ENCODE data around the gene PPP2R2B. TPM values are rescaled to one million over a fixed set of nuclear protein-coding genes. Genes with fewer than 3 reads are reported as not detected.

Gene PPP2R2B
- total and polyA plus RNA-seq, 2 of the 4 experiments (the other 2 are of a cell fraction): not detected

- H3K56ac ChIP-seq (ENCODE audit: extremely low read depth, insufficient read depth, low read length): no peak overlapping the region
- no peak overlapping the region for H2AFZ ChIP-seq (replicated peaks; ENCODE audit: low read length, poor library complexity)
- H3K36me3 ChIP-seq (ENCODE audit: control insufficient read depth, insufficient read depth, low read length): no peaks in the 10 kb centered on the region
- no peak overlapping the region for H2AK5ac ChIP-seq (ENCODE audit: low read depth, low read length)
- POLR2A ChIA-PET (ENCODE audit: unreplicated experiment): no interaction called here
- no peaks in the 10 kb centered on the region for H3K79me1 ChIP-seq (ENCODE audit: low read depth in 1 of 2, low read length in 2 of 2)
- no peak overlapping the region for H3K9ac ChIP-seq (ENCODE audit: low read depth, low read length)
- H3K18ac ChIP-seq (ENCODE audit: low read depth, low read length): no peak overlapping the region
- no peak overlapping the region for H2BK20ac ChIP-seq (ENCODE audit: low read depth, low read length)
- no TSS peak for BruUV-seq (replicated peaks)
- DNase-seq: no peak
- H3K14ac ChIP-seq (replicated peaks; ENCODE audit: low read depth, low read length): no peak overlapping the region
- no peaks in the 10 kb centered on the region for H3K9me3 ChIP-seq (ENCODE audit: control insufficient read depth, insufficient read depth, low read length)
- intact Hi-C loops (cut with micrococcal nuclease) (no loop called here), in situ Hi-C loops (cut with MboI; ENCODE audit: low sequenced_read_pairs) (no loop called here), dilution Hi-C loops (cut with HindIII; ENCODE audit: low sequenced_read_pairs, unreplicated experiment) (no loop called here)
- TF ChIP-seq ELK1 (IDR thresholded peaks at IDR 0.05; ENCODE audit: borderline replicate concordance, low read depth, low read length): no peak
- TF ChIP-seq SMC3 (IDR thresholded peaks at IDR 0.05; ENCODE audit: low read depth, low read length): no peak
- no peak for TF ChIP-seq BHLHE40 (IDR thresholded peaks at IDR 0.05; ENCODE audit: low read depth, low read length)
- no CpG with 5 or more reads among the region's 3 CpGs for WGBS, 2 experiments (ENCODE audit: extremely low coverage in 2 of 2, insufficient read length in 1 of 2)
- no peaks in the 10 kb centered on the region for H3K4me1 ChIP-seq (ENCODE audit: control insufficient read depth, insufficient read depth, low read length)
- H3K23ac ChIP-seq (ENCODE audit: low read depth, low read length): no peak overlapping the region
- H4K20me1 ChIP-seq (ENCODE audit: insufficient read depth, low read length): no peaks in the 10 kb centered on the region
- no peak overlapping the region for H2BK5ac ChIP-seq (ENCODE audit: low read depth, low read length, poor library complexity, severe bottlenecking)
- no peak overlapping the region for H3K27ac ChIP-seq (ENCODE audit: insufficient read depth, low read length)
- no peak for ATAC-seq (ENCODE audit: low read depth)
- no peak overlapping the region for H4K91ac ChIP-seq (ENCODE audit: insufficient read depth, low read depth, low read length)
- no peak overlapping the region for H2AK9ac ChIP-seq (replicated peaks; ENCODE audit: low read depth, low read length, poor library complexity)
- no peak overlapping the region for H3K4me3 ChIP-seq (ENCODE audit: insufficient read depth, low read depth, low read length)
- CTCF ChIA-PET: no interaction called here
- H4K8ac ChIP-seq (ENCODE audit: low read depth in 2 of 2, low read length in 2 of 2): no peak overlapping the region
- H4K5ac ChIP-seq (ENCODE audit: low read depth, low read length): no peak overlapping the region
- H2BK120ac ChIP-seq (ENCODE audit: low read depth, low read length): no peak overlapping the region
- no peak overlapping the region for H3K4me2 ChIP-seq (ENCODE audit: low read depth, low read length)
- H3K9me1 ChIP-seq (ENCODE audit: insufficient read depth, low read length): no peaks in the 10 kb centered on the region
- no peak overlapping the region for H2BK15ac ChIP-seq (ENCODE audit: low read depth, low read length)
- H3K27me3 ChIP-seq (ENCODE audit: control insufficient read depth, insufficient read depth, low read length): no peaks in the 10 kb centered on the region
- H3K4ac ChIP-seq (ENCODE audit: low read depth, low read length): no peak overlapping the region
Measured at GRCh38 chr5:146778795-146779194, 99.8 kb downstream of the PPP2R2B start.
